SK-N-SH treated with all-trans-retinoic acid at 6 μM for 48 hours (cell line): ENCODE data around the gene SLC46A2.

ENCODE experiments used
- ATAC-seq: fragments of 200-7000 bp; cut with Tn5 transposase; 3 replicates; pipeline ENCODE4 v1.9.1; 2020; ENCODE audit warnings: mild to moderate bottlenecking, moderate library complexity
- ARNTL ChIP-seq: fragments of 450-650 bp; formaldehyde crosslinking; IDR thresholded peaks from 2 replicates; pipeline ENCODE4 v1.5.0; 2020; ENCODE audit warnings: low read depth, mild to moderate bottlenecking, moderate library complexity, borderline replicate concordance
- BACH2 ChIP-seq: fragments of 250-450 bp; sonication (Bioruptor Pico); IDR thresholded peaks from 2 replicates; pipeline ENCODE4 v1.9.0; 2021; ENCODE audit warnings: mild to moderate bottlenecking, borderline replicate concordance
- CREB5 ChIP-seq: fragments of 250-450 bp; sonication (Bioruptor Pico); IDR thresholded peaks from 2 replicates; pipeline ENCODE4 v1.5.1; 2020; ENCODE audit warnings: low read depth, mild to moderate bottlenecking, moderate library complexity
- CSDC2 ChIP-seq: fragments of 250-450 bp; sonication (Bioruptor Pico); IDR thresholded peaks from 2 replicates; pipeline ENCODE4 v1.5.0; 2020; ENCODE audit warnings: mild to moderate bottlenecking, moderate library complexity
- CSRNP3 ChIP-seq: fragments of 250-450 bp; sonication (Bioruptor Pico); IDR thresholded peaks from 2 replicates; pipeline ENCODE4 v1.5.1; 2021; ENCODE audit warnings: mild to moderate bottlenecking, moderate library complexity
- ESRRG ChIP-seq: fragments of 250-450 bp; sonication (Bioruptor Pico); IDR thresholded peaks from 2 replicates; pipeline ENCODE4 v1.6.1; 2021; ENCODE audit warnings: mild to moderate bottlenecking
- GLIS3 ChIP-seq: fragments of 250-450 bp; sonication (Bioruptor Pico); IDR thresholded peaks from 2 replicates; pipeline ENCODE4 v1.5.0; 2020; ENCODE audit warnings: mild to moderate bottlenecking, moderate library complexity
- ISL1 ChIP-seq: fragments of 250-450 bp; sonication (Bioruptor Pico); IDR thresholded peaks from 2 replicates; pipeline ENCODE4 v2.1.2; 2022; ENCODE audit warnings: mild to moderate bottlenecking, moderate library complexity
- OSR1 ChIP-seq: fragments of 250-450 bp; sonication (Bioruptor Pico); IDR thresholded peaks from 2 replicates; pipeline ENCODE4 v1.8.0; 2022; ENCODE audit warnings: moderate library complexity, mild to moderate bottlenecking, inconsistent platforms
- PPARA ChIP-seq: fragments of 250-450 bp; sonication (Bioruptor Pico); IDR thresholded peaks from 2 replicates; pipeline ENCODE4 v1.5.0; 2020; ENCODE audit warnings: mild to moderate bottlenecking, borderline replicate concordance
- RARB ChIP-seq: fragments of 250-450 bp; sonication (Bioruptor Pico); IDR thresholded peaks from 2 replicates; pipeline ENCODE4 v1.8.0; 2021; ENCODE audit warnings: mild to moderate bottlenecking, moderate library complexity
- SNAI2 ChIP-seq: fragments of 250-450 bp; sonication (Bioruptor Pico); IDR thresholded peaks from 2 replicates; pipeline ENCODE4 v1.5.0; 2020; ENCODE audit warnings: mild to moderate bottlenecking, moderate library complexity
- TCF4 ChIP-seq: fragments of 250-450 bp; sonication (Bioruptor Pico); IDR thresholded peaks from 2 replicates; pipeline ENCODE4 v1.8.0; 2021; ENCODE audit warnings: mild to moderate bottlenecking, moderate library complexity, borderline replicate concordance
- TOX ChIP-seq: fragments of 250-450 bp; sonication (Bioruptor Pico); IDR thresholded peaks from 2 replicates; pipeline ENCODE4 v1.8.0; 2021; ENCODE audit warnings: mild to moderate bottlenecking, moderate library complexity, borderline replicate concordance
- TSHZ2 ChIP-seq: fragments of 250-450 bp; sonication (Bioruptor Pico); IDR thresholded peaks from 2 replicates; pipeline ENCODE4 v1.5.0; 2020; ENCODE audit warnings: mild to moderate bottlenecking, moderate library complexity
- ZC3H10 ChIP-seq: fragments of 250-450 bp; sonication (Bioruptor Pico); IDR thresholded peaks from 2 replicates; pipeline ENCODE4 v1.5.1; 2021; ENCODE audit warnings: mild to moderate bottlenecking, moderate library complexity
- ZFP3 ChIP-seq: fragments of 250-450 bp; sonication (Bioruptor Pico); IDR thresholded peaks from 2 replicates; pipeline ENCODE4 v1.5.0; 2020; ENCODE audit warnings: mild to moderate bottlenecking, moderate library complexity
- ZFP30 ChIP-seq: fragments of 450-650 bp; formaldehyde crosslinking; IDR thresholded peaks from 2 replicates; pipeline ENCODE4 v1.5.0; 2022; ENCODE audit warnings: mild to moderate bottlenecking, moderate library complexity
- ZNF565 ChIP-seq: fragments of 450-650 bp; formaldehyde crosslinking; conservative IDR thresholded peaks from 2 replicates; pipeline ENCODE4 v1.5.0; 2020; ENCODE audit warnings: low read depth, mild to moderate bottlenecking, moderate library complexity
- ZNF70 ChIP-seq: fragments of 450-650 bp; formaldehyde crosslinking; IDR thresholded peaks from 2 replicates; pipeline ENCODE4 v1.5.0; 2020; ENCODE audit warnings: mild to moderate bottlenecking, moderate library complexity
- ZNF8 ChIP-seq: fragments of 450-650 bp; formaldehyde crosslinking; IDR thresholded peaks from 2 replicates; pipeline ENCODE4 v1.5.0; 2020; ENCODE audit warnings: mild to moderate bottlenecking, moderate library complexity

The SLC46A2 gene

GRCh38 chr9:112912636-112913035 lies 22.0 kb upstream of the SLC46A2 start:
- ATAC-seq, result no peak
- TF ChIP-seq ZFP30 (CRISPR knock-in tag) (no peak), TOX (CRISPR knock-in tag) (no peak)

GRCh38 chr9:112911736-112912135 lies 21.1 kb upstream of the SLC46A2 start:
- no peak for TF ChIP-seq BACH2 (CRISPR knock-in tag)
- TF ChIP-seq CSRNP3 (CRISPR knock-in tag), result no peak
- no peak for TF ChIP-seq ZNF70 (CRISPR knock-in tag)
- no peak for TF ChIP-seq SNAI2
- TF ChIP-seq ESRRG (CRISPR knock-in tag), result no peak
- no peak for TF ChIP-seq GLIS3 (CRISPR knock-in tag)
- no peak for TF ChIP-seq ZFP30 (CRISPR knock-in tag)
- TF ChIP-seq TOX (CRISPR knock-in tag), result no peak
- TF ChIP-seq ARNTL (CRISPR knock-in tag), result no peak
- TF ChIP-seq, all 23 proteins: peak for 0
- ATAC-seq, result no peak

- TF ChIP-seq CSDC2 (no peak), PPARA (CRISPR knock-in tag) (no peak), ZFP3 (CRISPR knock-in tag) (no peak), ZNF565 (CRISPR knock-in tag) (no peak), ZNF8 (CRISPR knock-in tag) (no peak), ZNF70 (CRISPR knock-in tag) (no peak), ISL1 (CRISPR knock-in tag) (no peak)
- no peak for ATAC-seq
Observed at GRCh38 chr9:112905084-112905483, 14.4 kb upstream of the SLC46A2 start.

- TF ChIP-seq ZFP3 (CRISPR knock-in tag) (no peak), ZC3H10 (no peak), RARB (CRISPR knock-in tag) (no peak), TOX (CRISPR knock-in tag) (no peak), ZNF70 (CRISPR knock-in tag) (no peak), CSRNP3 (CRISPR knock-in tag) (no peak), BACH2 (CRISPR knock-in tag) (no peak), ISL1 (CRISPR knock-in tag) (no peak), SNAI2 (no peak), TCF4 (CRISPR knock-in tag) (no peak), TSHZ2 (CRISPR knock-in tag) (no peak), ESRRG (CRISPR knock-in tag) (no peak)
- TF ChIP-seq, all 23 proteins: peak for 0
- ATAC-seq, result no peak
Observed at GRCh38 chr9:112900901-112901300, 10.2 kb upstream of the SLC46A2 start.

GRCh38 chr9:112900488-112900887 lies 9.8 kb upstream of the SLC46A2 start:
- TF ChIP-seq ZFP30 (CRISPR knock-in tag) (no peak), CREB5 (CRISPR knock-in tag) (no peak), TCF4 (CRISPR knock-in tag) (no peak), OSR1 (no peak), RARB (CRISPR knock-in tag) (no peak)
- ATAC-seq, result no peak
